Duodenal mucosa (tissue), 2 donors: Measurements from ENCODE around the gene CUL2.
"Not testable (repeated sequence)": the region's sequence is repeated elsewhere in the genome, so short reads cannot be mapped to it uniquely, and the experiment has no call there.

Experiments used
- H3K27ac ChIP-seq: one replicate; pipeline ENCODE4 v1.7.0; 2013; ENCODE audit warnings: low read depth, low read length
- H3K27me3 ChIP-seq, 2 donors: one replicate each; pipeline ENCODE4 v1.7.0; 2013; ENCODE audit warnings: low read length in 2 of 2, control low read depth in 1 of 2; ENCODE audit not compliant: insufficient read depth in 2 of 2, control insufficient read depth in 1 of 2
- H3K36me3 ChIP-seq, 2 donors: one replicate each; pipeline ENCODE4 v1.7.0; 2013; ENCODE audit warnings: low read length in 2 of 2, control low read depth in 1 of 2; ENCODE audit not compliant: insufficient read depth in 2 of 2, control insufficient read depth in 1 of 2
- H3K4me1 ChIP-seq, 2 donors: one replicate each; pipeline ENCODE4 v1.7.0; 2013; ENCODE audit warnings: low read length in 2 of 2, control low read depth in 1 of 2; ENCODE audit not compliant: insufficient read depth in 2 of 2, control insufficient read depth in 1 of 2
- H3K4me3 ChIP-seq, 2 donors: one replicate each; pipeline ENCODE4 v1.7.0; 2013; ENCODE audit warnings: low read length in 2 of 2, low read depth in 1 of 2
- H3K9ac ChIP-seq, 2 donors: one replicate each; pipeline ENCODE4 v1.7.0; 2013; ENCODE audit warnings: low read length in 2 of 2, low read depth in 1 of 2
- H3K9me3 ChIP-seq, 2 donors: one replicate each; pipeline ENCODE4 v1.7.0; 2013; ENCODE audit warnings: low read length in 2 of 2, control low read depth in 1 of 2; ENCODE audit not compliant: control insufficient read depth in 1 of 2

The CUL2 gene

DNA sequence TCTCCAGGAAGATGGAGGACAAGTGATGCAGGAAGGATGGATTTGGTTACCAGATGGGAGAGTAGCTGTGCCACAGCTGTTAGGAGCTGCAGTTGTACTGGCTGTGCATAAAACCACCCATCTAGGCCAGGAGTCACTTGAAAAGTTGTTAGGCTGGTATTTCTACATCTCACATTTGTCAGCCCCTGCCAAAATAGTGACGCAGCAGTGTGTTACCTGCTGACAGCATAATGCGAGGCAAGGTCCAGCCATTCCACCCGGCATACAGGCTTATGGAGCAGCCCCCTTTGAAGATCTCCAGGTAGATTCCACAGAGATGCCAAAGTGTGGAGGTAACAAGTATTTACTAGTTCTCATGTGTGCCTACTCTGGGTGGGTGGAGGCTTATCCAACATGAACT, 116.4 kb downstream of the CUL2 start:
- H3K4me1 ChIP-seq: not testable (repeated sequence)

GRCh38 chr10:34973121-34973520, 117.0 kb downstream of the CUL2 start:
- H3K4me3 ChIP-seq, H3K27me3 ChIP-seq, H3K27ac ChIP-seq, H3K9me3 ChIP-seq, H3K36me3 ChIP-seq, H3K9ac ChIP-seq, H3K4me1 ChIP-seq: not testable (repeated sequence)

More for the DNA sequence above, 116.4 kb downstream of the CUL2 start:
- H3K36me3 ChIP-seq, H3K27ac ChIP-seq, H3K9ac ChIP-seq, H3K4me3 ChIP-seq, H3K27me3 ChIP-seq, H3K9me3 ChIP-seq: not testable (repeated sequence)

GRCh38 chr10:34972591-34972990, 117.5 kb downstream of the CUL2 start:
- H3K36me3 ChIP-seq, H3K27me3 ChIP-seq, H3K9me3 ChIP-seq, H3K9ac ChIP-seq, H3K4me1 ChIP-seq, H3K27ac ChIP-seq, H3K4me3 ChIP-seq: not testable (repeated sequence)

DNA sequence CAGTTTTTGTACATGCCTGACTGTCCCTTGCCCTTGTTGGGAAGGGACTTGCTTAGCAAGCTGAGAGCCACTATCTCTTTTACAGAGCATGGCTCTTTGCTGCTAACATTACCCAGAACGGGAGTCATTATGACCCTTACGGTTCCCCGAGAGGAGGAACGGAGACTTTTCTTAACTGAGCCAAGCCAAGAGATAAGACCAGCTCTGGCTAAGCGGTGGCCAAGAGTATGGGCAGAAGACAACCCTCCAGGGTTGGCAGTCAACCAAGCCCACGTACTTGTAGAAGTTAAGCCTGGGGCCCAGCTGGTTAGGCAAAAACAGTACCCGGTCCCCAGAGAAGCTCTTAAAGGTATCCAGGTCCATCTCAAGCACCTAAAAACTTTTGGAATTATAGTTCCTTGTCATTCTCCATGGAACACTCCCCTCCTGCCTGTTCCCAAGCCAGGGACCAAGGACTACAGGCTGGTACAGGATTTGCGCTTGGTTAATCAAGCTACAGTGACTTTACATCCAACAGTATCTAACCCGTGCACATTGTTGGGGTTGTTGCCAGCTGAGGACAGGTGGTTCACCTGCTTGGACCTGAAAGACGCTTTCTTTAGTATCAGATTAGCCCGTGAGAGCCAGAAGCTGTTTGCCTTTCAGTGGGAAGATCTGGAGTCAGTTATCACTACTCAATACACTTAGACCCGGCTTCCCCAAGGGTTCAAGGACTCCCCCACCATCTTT, 118.4 kb downstream of the CUL2 start:
- not testable (repeated sequence) for H3K4me3 ChIP-seq, H3K27me3 ChIP-seq, H3K9ac ChIP-seq, H3K4me1 ChIP-seq, H3K27ac ChIP-seq, H3K36me3 ChIP-seq, H3K9me3 ChIP-seq

GRCh38 chr10:34969171-34969570, 121.0 kb downstream of the CUL2 start:
- H3K27ac ChIP-seq: no peak overlapping the region

GRCh38 chr10:34967335-34967880, 122.7 kb downstream of the CUL2 start:
- no peak overlapping the region for H3K4me3 ChIP-seq
- no peaks in the 10 kb centered on the region for H3K9me3 ChIP-seq
- no peaks in the 10 kb centered on the region for H3K27me3 ChIP-seq
- no peak overlapping the region for H3K9ac ChIP-seq
- H3K4me1 ChIP-seq: no peaks in the 10 kb centered on the region
- no peaks in the 10 kb centered on the region for H3K36me3 ChIP-seq
- no peak overlapping the region for H3K27ac ChIP-seq

More at GRCh38 chr10:34969171-34969570, 121.0 kb downstream of the CUL2 start:
- Histone ChIP-seq H3K9me3 (no peaks in the 10 kb centered on the region), H3K4me3 (no peak overlapping the region), H3K4me1 (no peaks in the 10 kb centered on the region), H3K36me3 (no peaks in the 10 kb centered on the region), H3K27me3 (no peaks in the 10 kb centered on the region), H3K9ac (no peak overlapping the region)

GRCh38 chr10:34966451-34966850, 123.7 kb downstream of the CUL2 start:
- Histone ChIP-seq H3K27me3 (no peaks in the 10 kb centered on the region), H3K9ac (no peak overlapping the region), H3K4me3 (no peak overlapping the region), H3K9me3 (no peaks in the 10 kb centered on the region), H3K27ac (no peak overlapping the region), H3K36me3 (no peaks in the 10 kb centered on the region), H3K4me1 (no peaks in the 10 kb centered on the region)

GRCh38 chr10:34966040-34966439, 124.1 kb downstream of the CUL2 start:
- Histone ChIP-seq H3K27ac (no peak overlapping the region), H3K9me3 (no peaks in the 10 kb centered on the region), H3K36me3 (no peaks in the 10 kb centered on the region), H3K27me3 (no peaks in the 10 kb centered on the region), H3K9ac (no peak overlapping the region), H3K4me1 (no peaks in the 10 kb centered on the region), H3K4me3 (no peak overlapping the region)

- H3K27ac ChIP-seq: no peak overlapping the region
- H3K4me3 ChIP-seq: no peak overlapping the region
- H3K4me1 ChIP-seq: no peaks in the 10 kb centered on the region
- no peak overlapping the region for H3K9ac ChIP-seq
- no peaks in the 10 kb centered on the region for H3K27me3 ChIP-seq
- no peaks in the 10 kb centered on the region for H3K36me3 ChIP-seq
- no peaks in the 10 kb centered on the region for H3K9me3 ChIP-seq
Measured at GRCh38 chr10:34964166-34964800, 125.9 kb downstream of the CUL2 start.

GRCh38 chr10:34962866-34963265, 127.3 kb downstream of the CUL2 start:
- Histone ChIP-seq H3K27me3 (no peaks in the 10 kb centered on the region), H3K36me3 (no peaks in the 10 kb centered on the region)

More at GRCh38 chr10:34962866-34963265, 127.3 kb downstream of the CUL2 start:
- Histone ChIP-seq H3K4me1 (no peaks in the 10 kb centered on the region), H3K4me3 (no peak overlapping the region), H3K9me3 (no peaks in the 10 kb centered on the region), H3K27ac (no peak overlapping the region), H3K9ac (no peak overlapping the region)
